ENCODE results near the gene CRYBA2. TPM values are rescaled to one million over a fixed set of nuclear protein-coding genes. Genes with fewer than 3 reads are reported as not detected.

CRYBA2 gene
- total and polyA plus RNA-seq, 2 experiments from 2014 or later, result not detected

- H3K27me3 ChIP-seq (ENCODE audit: insufficient read depth), result no peaks in the 10 kb centered on the region
- no peak for ATAC-seq
These were observed 45.4 kb upstream of the CRYBA2 start for GRCh38 chr2:219038600-219038999.

More at GRCh38 chr2:219038600-219038999, 45.4 kb upstream of the CRYBA2 start:
- Histone ChIP-seq H3K4me3 (no peak overlapping the region), H3K27ac (ENCODE audit: low read depth) (no peak overlapping the region), H3K4me1 (ENCODE audit: insufficient read depth) (no peaks in the 10 kb centered on the region; the same call in 1 of the 2 replicates), H3F3A (replicated peaks; ENCODE audit: low read depth) (no peaks in the 10 kb centered on the region), H3K9me2 (ENCODE audit: insufficient read depth) (no peaks in the 10 kb centered on the region), H3K4me2 (no peak overlapping the region), H3K36me3 (ENCODE audit: insufficient read depth) (no peaks in the 10 kb centered on the region), H2AFZ (no peak overlapping the region), H4K20me1 (replicated peaks; ENCODE audit: insufficient read depth) (no peaks in the 10 kb centered on the region), H3K79me2 (replicated peaks; ENCODE audit: insufficient read depth) (no peaks in the 10 kb centered on the region)
- Mint-ChIP-seq H3K27me3 (ENCODE audit: insufficient read depth, low read depth, poor library complexity) (peaks cover 4% of the 10 kb centered on the region), H3K9me3 (no peaks in the 10 kb centered on the region; the same call in 2 of the 3 replicates), H3K4me1 (peaks cover 6% of the 10 kb centered on the region; the same call in 1 of the 3 replicates), H3K27ac (no peak overlapping the region), H3K4me3 (no peak overlapping the region), H3K36me3 (ENCODE audit: low read depth) (no peaks in the 10 kb centered on the region)
- no peak for DNase-seq (ENCODE audit: low spot score)
- TF ChIP-seq EZH2phosphoT487 (IDR thresholded peaks at IDR 0.05; ENCODE audit: unreplicated experiment) (no peak), STAT1 (IDR thresholded peaks at IDR 0.05; ENCODE audit: unreplicated experiment) (no peak), CTCF (conservative IDR thresholded peaks at IDR 0.05; ENCODE audit: low read depth in 2 of 2) (no peak), REST (IDR thresholded peaks at IDR 0.05; ENCODE audit: unreplicated experiment) (no peak), ZNF114 (CRISPR knock-in tag; IDR thresholded peaks at IDR 0.05) (no peak), ZNF462 (CRISPR knock-in tag; IDR thresholded peaks at IDR 0.05) (no peak), CREB1 (CRISPR knock-in tag; IDR thresholded peaks at IDR 0.05; ENCODE audit: low read depth) (no peak), POLR2AphosphoS5 (IDR thresholded peaks at IDR 0.05; ENCODE audit: low read depth) (no peak), JUNB (IDR thresholded peaks at IDR 0.05; ENCODE audit: unreplicated experiment) (no peak), ZNF331 (CRISPR knock-in tag; IDR thresholded peaks at IDR 0.05; ENCODE audit: low read depth) (no peak), EZH2 (IDR thresholded peaks at IDR 0.05; ENCODE audit: low read depth, unreplicated experiment) (no peak), NANOG (IDR thresholded peaks at IDR 0.05; ENCODE audit: borderline replicate concordance) (no peak)
- TF ChIP-seq, protein P1, sequence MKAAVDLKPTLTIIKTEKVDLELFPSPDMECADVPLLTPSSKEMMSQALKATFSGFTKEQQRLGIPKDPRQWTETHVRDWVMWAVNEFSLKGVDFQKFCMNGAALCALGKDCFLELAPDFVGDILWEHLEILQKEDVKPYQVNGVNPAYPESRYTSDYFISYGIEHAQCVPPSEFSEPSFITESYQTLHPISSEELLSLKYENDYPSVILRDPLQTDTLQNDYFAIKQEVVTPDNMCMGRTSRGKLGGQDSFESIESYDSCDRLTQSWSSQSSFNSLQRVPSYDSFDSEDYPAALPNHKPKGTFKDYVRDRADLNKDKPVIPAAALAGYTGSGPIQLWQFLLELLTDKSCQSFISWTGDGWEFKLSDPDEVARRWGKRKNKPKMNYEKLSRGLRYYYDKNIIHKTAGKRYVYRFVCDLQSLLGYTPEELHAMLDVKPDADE (IDR thresholded peaks at IDR 0.05), result no peak
